ENCODE measurements around the gene ZNF408. TPM values are rescaled to one million over a fixed set of nuclear protein-coding genes. Genes with fewer than 3 reads are reported as not detected.

ZNF408 gene
- total and polyA plus RNA-seq, 2 experiments from 2014 or later: 6.1 to 17.2 TPM

DNA sequence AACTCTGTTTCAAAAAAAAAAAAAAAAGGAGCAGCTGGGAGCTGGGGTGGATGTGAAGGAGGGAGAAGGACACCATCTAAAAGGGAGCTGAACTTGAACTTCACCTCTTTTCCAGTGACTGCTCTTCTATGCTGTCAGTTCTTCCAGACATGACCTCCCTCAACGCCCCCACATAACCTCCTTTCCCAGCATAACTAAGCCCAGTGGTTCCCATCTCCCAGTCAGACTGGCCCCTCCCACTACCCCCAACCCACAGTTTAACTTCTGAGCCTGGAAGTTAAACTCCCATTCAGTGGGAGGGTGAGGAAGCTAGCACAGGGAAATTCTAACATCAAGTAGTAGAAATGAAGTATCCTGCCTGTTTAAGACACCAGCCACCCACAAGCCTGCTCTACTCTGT, 2.2 kb upstream of the ZNF408 start:
- H3K9me3 Mint-ChIP-seq: no peaks in the 10 kb centered on the region
- TF ChIP-seq EZH2phosphoT487 (IDR thresholded peaks at IDR 0.05; ENCODE audit: unreplicated experiment) (no peak), NANOG (IDR thresholded peaks at IDR 0.05; ENCODE audit: borderline replicate concordance) (no peak), EZH2 (IDR thresholded peaks at IDR 0.05; ENCODE audit: low read depth, unreplicated experiment) (no peak), POLR2AphosphoS5 (IDR thresholded peaks at IDR 0.05; ENCODE audit: low read depth) (no peak), STAT1 (IDR thresholded peaks at IDR 0.05; ENCODE audit: unreplicated experiment) (no peak), CREB1 (CRISPR knock-in tag; IDR thresholded peaks at IDR 0.05; ENCODE audit: low read depth) (no peak), ZNF331 (CRISPR knock-in tag; IDR thresholded peaks at IDR 0.05; ENCODE audit: low read depth) (no peak), JUNB (IDR thresholded peaks at IDR 0.05; ENCODE audit: unreplicated experiment) (no peak), ZNF114 (CRISPR knock-in tag; IDR thresholded peaks at IDR 0.05) (no peak)
- TF ChIP-seq, protein P1, sequence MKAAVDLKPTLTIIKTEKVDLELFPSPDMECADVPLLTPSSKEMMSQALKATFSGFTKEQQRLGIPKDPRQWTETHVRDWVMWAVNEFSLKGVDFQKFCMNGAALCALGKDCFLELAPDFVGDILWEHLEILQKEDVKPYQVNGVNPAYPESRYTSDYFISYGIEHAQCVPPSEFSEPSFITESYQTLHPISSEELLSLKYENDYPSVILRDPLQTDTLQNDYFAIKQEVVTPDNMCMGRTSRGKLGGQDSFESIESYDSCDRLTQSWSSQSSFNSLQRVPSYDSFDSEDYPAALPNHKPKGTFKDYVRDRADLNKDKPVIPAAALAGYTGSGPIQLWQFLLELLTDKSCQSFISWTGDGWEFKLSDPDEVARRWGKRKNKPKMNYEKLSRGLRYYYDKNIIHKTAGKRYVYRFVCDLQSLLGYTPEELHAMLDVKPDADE (IDR thresholded peaks at IDR 0.05): no peak
- TF ChIP-seq, protein P2, sequence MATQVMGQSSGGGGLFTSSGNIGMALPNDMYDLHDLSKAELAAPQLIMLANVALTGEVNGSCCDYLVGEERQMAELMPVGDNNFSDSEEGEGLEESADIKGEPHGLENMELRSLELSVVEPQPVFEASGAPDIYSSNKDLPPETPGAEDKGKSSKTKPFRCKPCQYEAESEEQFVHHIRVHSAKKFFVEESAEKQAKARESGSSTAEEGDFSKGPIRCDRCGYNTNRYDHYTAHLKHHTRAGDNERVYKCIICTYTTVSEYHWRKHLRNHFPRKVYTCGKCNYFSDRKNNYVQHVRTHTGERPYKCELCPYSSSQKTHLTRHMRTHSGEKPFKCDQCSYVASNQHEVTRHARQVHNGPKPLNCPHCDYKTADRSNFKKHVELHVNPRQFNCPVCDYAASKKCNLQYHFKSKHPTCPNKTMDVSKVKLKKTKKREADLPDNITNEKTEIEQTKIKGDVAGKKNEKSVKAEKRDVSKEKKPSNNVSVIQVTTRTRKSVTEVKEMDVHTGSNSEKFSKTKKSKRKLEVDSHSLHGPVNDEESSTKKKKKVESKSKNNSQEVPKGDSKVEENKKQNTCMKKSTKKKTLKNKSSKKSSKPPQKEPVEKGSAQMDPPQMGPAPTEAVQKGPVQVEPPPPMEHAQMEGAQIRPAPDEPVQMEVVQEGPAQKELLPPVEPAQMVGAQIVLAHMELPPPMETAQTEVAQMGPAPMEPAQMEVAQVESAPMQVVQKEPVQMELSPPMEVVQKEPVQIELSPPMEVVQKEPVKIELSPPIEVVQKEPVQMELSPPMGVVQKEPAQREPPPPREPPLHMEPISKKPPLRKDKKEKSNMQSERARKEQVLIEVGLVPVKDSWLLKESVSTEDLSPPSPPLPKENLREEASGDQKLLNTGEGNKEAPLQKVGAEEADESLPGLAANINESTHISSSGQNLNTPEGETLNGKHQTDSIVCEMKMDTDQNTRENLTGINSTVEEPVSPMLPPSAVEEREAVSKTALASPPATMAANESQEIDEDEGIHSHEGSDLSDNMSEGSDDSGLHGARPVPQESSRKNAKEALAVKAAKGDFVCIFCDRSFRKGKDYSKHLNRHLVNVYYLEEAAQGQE (IDR thresholded peaks at IDR 0.05; ENCODE audit: unreplicated experiment): no peak
- TF ChIP-seq, protein P3, sequence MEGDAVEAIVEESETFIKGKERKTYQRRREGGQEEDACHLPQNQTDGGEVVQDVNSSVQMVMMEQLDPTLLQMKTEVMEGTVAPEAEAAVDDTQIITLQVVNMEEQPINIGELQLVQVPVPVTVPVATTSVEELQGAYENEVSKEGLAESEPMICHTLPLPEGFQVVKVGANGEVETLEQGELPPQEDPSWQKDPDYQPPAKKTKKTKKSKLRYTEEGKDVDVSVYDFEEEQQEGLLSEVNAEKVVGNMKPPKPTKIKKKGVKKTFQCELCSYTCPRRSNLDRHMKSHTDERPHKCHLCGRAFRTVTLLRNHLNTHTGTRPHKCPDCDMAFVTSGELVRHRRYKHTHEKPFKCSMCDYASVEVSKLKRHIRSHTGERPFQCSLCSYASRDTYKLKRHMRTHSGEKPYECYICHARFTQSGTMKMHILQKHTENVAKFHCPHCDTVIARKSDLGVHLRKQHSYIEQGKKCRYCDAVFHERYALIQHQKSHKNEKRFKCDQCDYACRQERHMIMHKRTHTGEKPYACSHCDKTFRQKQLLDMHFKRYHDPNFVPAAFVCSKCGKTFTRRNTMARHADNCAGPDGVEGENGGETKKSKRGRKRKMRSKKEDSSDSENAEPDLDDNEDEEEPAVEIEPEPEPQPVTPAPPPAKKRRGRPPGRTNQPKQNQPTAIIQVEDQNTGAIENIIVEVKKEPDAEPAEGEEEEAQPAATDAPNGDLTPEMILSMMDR (conservative IDR thresholded peaks at IDR 0.05; ENCODE audit: low read depth in 2 of 2): no peak
- TF ChIP-seq, protein P4, sequence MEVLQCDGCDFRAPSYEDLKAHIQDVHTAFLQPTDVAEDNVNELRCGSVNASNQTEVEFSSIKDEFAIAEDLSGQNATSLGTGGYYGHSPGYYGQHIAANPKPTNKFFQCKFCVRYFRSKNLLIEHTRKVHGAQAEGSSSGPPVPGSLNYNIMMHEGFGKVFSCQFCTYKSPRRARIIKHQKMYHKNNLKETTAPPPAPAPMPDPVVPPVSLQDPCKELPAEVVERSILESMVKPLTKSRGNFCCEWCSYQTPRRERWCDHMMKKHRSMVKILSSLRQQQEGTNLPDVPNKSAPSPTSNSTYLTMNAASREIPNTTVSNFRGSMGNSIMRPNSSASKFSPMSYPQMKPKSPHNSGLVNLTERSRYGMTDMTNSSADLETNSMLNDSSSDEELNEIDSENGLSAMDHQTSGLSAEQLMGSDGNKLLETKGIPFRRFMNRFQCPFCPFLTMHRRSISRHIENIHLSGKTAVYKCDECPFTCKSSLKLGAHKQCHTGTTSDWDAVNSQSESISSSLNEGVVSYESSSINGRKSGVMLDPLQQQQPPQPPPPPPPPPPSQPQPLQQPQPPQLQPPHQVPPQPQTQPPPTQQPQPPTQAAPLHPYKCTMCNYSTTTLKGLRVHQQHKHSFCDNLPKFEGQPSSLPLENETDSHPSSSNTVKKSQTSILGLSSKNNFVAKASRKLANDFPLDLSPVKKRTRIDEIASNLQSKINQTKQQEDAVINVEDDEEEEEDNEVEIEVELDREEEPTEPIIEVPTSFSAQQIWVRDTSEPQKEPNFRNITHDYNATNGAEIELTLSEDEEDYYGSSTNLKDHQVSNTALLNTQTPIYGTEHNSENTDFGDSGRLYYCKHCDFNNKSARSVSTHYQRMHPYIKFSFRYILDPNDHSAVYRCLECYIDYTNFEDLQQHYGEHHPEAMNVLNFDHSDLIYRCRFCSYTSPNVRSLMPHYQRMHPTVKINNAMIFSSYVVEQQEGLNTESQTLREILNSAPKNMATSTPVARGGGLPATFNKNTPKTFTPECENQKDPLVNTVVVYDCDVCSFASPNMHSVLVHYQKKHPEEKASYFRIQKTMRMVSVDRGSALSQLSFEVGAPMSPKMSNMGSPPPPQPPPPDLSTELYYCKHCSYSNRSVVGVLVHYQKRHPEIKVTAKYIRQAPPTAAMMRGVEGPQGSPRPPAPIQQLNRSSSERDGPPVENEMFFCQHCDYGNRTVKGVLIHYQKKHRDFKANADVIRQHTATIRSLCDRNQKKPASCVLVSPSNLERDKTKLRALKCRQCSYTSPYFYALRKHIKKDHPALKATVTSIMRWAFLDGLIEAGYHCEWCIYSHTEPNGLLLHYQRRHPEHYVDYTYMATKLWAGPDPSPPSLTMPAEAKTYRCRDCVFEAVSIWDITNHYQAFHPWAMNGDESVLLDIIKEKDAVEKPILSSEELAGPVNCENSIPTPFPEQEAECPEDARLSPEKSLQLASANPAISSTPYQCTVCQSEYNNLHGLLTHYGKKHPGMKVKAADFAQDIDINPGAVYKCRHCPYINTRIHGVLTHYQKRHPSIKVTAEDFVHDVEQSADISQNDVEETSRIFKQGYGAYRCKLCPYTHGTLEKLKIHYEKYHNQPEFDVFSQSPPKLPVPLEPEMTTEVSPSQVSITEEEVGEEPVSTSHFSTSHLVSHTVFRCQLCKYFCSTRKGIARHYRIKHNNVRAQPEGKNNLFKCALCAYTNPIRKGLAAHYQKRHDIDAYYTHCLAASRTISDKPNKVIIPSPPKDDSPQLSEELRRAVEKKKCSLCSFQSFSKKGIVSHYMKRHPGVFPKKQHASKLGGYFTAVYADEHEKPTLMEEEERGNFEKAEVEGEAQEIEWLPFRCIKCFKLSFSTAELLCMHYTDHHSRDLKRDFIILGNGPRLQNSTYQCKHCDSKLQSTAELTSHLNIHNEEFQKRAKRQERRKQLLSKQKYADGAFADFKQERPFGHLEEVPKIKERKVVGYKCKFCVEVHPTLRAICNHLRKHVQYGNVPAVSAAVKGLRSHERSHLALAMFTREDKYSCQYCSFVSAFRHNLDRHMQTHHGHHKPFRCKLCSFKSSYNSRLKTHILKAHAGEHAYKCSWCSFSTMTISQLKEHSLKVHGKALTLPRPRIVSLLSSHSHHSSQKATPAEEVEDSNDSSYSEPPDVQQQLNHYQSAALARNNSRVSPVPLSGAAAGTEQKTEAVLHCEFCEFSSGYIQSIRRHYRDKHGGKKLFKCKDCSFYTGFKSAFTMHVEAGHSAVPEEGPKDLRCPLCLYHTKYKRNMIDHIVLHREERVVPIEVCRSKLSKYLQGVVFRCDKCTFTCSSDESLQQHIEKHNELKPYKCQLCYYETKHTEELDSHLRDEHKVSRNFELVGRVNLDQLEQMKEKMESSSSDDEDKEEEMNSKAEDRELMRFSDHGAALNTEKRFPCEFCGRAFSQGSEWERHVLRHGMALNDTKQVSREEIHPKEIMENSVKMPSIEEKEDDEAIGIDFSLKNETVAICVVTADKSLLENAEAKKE (CRISPR knock-in tag; IDR thresholded peaks at IDR 0.05): no peak
- Histone ChIP-seq H3K4me3 (no peak overlapping the region), H3K4me1 (ENCODE audit: insufficient read depth) (0 out of 2 replicates have a peak, but pooled peaks cover 4% of the 10 kb centered on the region), H3K79me2 (replicated peaks; ENCODE audit: insufficient read depth) (peaks cover 30% of the 10 kb centered on the region), H2AFZ (no peak overlapping the region), H3K36me3 (ENCODE audit: insufficient read depth) (peaks cover 17% of the 10 kb centered on the region), H3K4me2 (no peak overlapping the region), H3K27ac (ENCODE audit: low read depth) (no peak overlapping the region), H4K20me1 (replicated peaks; ENCODE audit: insufficient read depth) (no peaks in the 10 kb centered on the region; the same call in 1 of the 2 replicates), H3F3A (replicated peaks; ENCODE audit: low read depth) (no peaks in the 10 kb centered on the region), H3K27me3 (ENCODE audit: insufficient read depth) (no peaks in the 10 kb centered on the region), H3K9me2 (ENCODE audit: insufficient read depth) (no peaks in the 10 kb centered on the region)
- peaks cover 15% of the 10 kb centered on the region for H3K27me3 Mint-ChIP-seq (ENCODE audit: insufficient read depth, low read depth, poor library complexity)
- no peak for ATAC-seq
- H3K4me3 Mint-ChIP-seq: no peak overlapping the region
- H3K27ac Mint-ChIP-seq: no peak overlapping the region
- peaks cover 19% of the 10 kb centered on the region for H3K4me1 Mint-ChIP-seq
- DNase-seq (ENCODE audit: low spot score): no peak
- H3K36me3 Mint-ChIP-seq (ENCODE audit: low read depth): peaks cover 26% of the 10 kb centered on the region

Data from GM23338 (cell line).